HEK293 (cell line): ENCODE results near the gene PIP5K1B.

ENCODE experiments used
- CTCF ChIA-PET: fragments of 350-600 bp; formaldehyde crosslinking; extraction: SDS; loops from one replicate; lab custom pipeline; 2021; ENCODE audit warnings: antibody characterized with exemption; lab: Yijun Ruan, JAX
- POLR2A ChIA-PET: fragments of 300-600 bp; formaldehyde crosslinking; extraction: SDS; loops from one replicate; lab custom pipeline; 2020; ENCODE audit warnings: antibody characterized with exemption, inconsistent platforms; lab: Yijun Ruan, JAX
- H3K27ac ChIP-seq: fragments of 200-500 bp; sonication (Bioruptor generic); 2 replicates; pipeline ENCODE4 v1.5.1; 2014; ENCODE audit warnings: low read depth, low read length, control low read depth, inconsistent platforms; ENCODE audit errors: extremely low read depth
- H3K36me3 ChIP-seq, 2 experiments: fragments of 200-500 bp in 1 of 2; sonication (Bioruptor generic) in 1 of 2; 1 replicate in 1 of 2; 2 replicates in 1 of 2; pipeline ENCODE4 v1.5.1; 2014 to 2017; ENCODE audit warnings: inconsistent platforms in 2 of 2, low read length in 2 of 2; ENCODE audit not compliant: control insufficient read depth in 2 of 2, insufficient read depth in 1 of 2
- H3K4me1 ChIP-seq: fragments of 200-500 bp; sonication (Bioruptor generic); 2 replicates; pipeline ENCODE4 v1.5.1; 2014; ENCODE audit warnings: mild to moderate bottlenecking, low read length, inconsistent platforms; ENCODE audit not compliant: control insufficient read depth, insufficient read depth
- H3K4me3 ChIP-seq: 2 replicates; pipeline ENCODE4 v1.5.1; 2011; ENCODE audit warnings: low read depth, mild to moderate bottlenecking, control low read depth, low read length, moderate library complexity
- H3K9me3 ChIP-seq: fragments of 200-500 bp; sonication (Bioruptor generic); 2 replicates; pipeline ENCODE4 v1.5.1; 2014; ENCODE audit warnings: low read depth, low read length, inconsistent platforms; ENCODE audit not compliant: control insufficient read depth, insufficient read depth
- BCL11B ChIP-seq: fragments of 450-650 bp; formaldehyde crosslinking; IDR thresholded peaks from 2 replicates; pipeline ENCODE4 v1.5.1; 2016; ENCODE audit warnings: low read depth, missing biosample characterization, missing genetic modification characterization
- EGR2 ChIP-seq: fragments of 450-650 bp; formaldehyde crosslinking; IDR thresholded peaks from 2 replicates; pipeline ENCODE4 v1.5.1; 2016; ENCODE audit warnings: low read depth, missing biosample characterization, missing genetic modification characterization
- MYNN ChIP-seq: fragments of 450-650 bp; formaldehyde crosslinking; IDR thresholded peaks from 2 replicates; pipeline ENCODE4 v1.5.1; 2016; ENCODE audit warnings: missing biosample characterization, missing genetic modification characterization, borderline replicate concordance
- SP7 ChIP-seq: fragments of 450-650 bp; formaldehyde crosslinking; IDR thresholded peaks from 2 replicates; pipeline ENCODE4 v1.5.1; 2016; ENCODE audit warnings: missing biosample characterization, missing genetic modification characterization
- ZBTB7A ChIP-seq: fragments of 450-650 bp; formaldehyde crosslinking; IDR thresholded peaks from 2 replicates; pipeline ENCODE4 v1.5.1; 2016; ENCODE audit warnings: low read depth, missing biosample characterization, missing genetic modification characterization
- ZNF175 ChIP-seq: fragments of 450-650 bp; formaldehyde crosslinking; IDR thresholded peaks from 2 replicates; pipeline ENCODE4 v1.5.1; 2016; ENCODE audit warnings: missing biosample characterization, missing genetic modification characterization
- ZNF239 ChIP-seq: fragments of 450-650 bp; formaldehyde crosslinking; IDR thresholded peaks from 2 replicates; pipeline ENCODE4 v1.5.1; 2016; ENCODE audit warnings: missing biosample characterization, missing genetic modification characterization
- ZNF335 ChIP-seq: fragments of 450-650 bp; formaldehyde crosslinking; conservative IDR thresholded peaks from 2 replicates; pipeline ENCODE4 v1.5.1; 2016; ENCODE audit warnings: missing biosample characterization, missing genetic modification characterization
- ZNF561 ChIP-seq: fragments of 450-650 bp; IDR thresholded peaks from 2 replicates; pipeline ENCODE4 v1.5.1; 2018; ENCODE audit warnings: missing biosample characterization, missing genetic modification characterization, borderline replicate concordance
- ZNF621 ChIP-seq: fragments of 450-650 bp; formaldehyde crosslinking; IDR thresholded peaks from 2 replicates; pipeline ENCODE4 v1.5.1; 2017; ENCODE audit warnings: missing biosample characterization, missing genetic modification characterization
- ZNF629 ChIP-seq: fragments of 450-650 bp; formaldehyde crosslinking; IDR thresholded peaks from 2 replicates; pipeline ENCODE4 v1.5.1; 2017; ENCODE audit warnings: missing biosample characterization, missing genetic modification characterization
- ZNF701 ChIP-seq: fragments of 450-650 bp; formaldehyde crosslinking; IDR thresholded peaks from 2 replicates; pipeline ENCODE4 v1.5.1; 2016; ENCODE audit warnings: missing biosample characterization, missing genetic modification characterization
- ZNF76 ChIP-seq: fragments of 450-650 bp; formaldehyde crosslinking; IDR thresholded peaks from 2 replicates; pipeline ENCODE4; 2016; ENCODE audit warnings: low read depth, missing biosample characterization, missing genetic modification characterization, borderline replicate concordance
- ZNF777 ChIP-seq: fragments of 450-650 bp; formaldehyde crosslinking; IDR thresholded peaks from 2 replicates; pipeline ENCODE4 v1.5.1; 2017; ENCODE audit warnings: missing biosample characterization, missing genetic modification characterization, borderline replicate concordance
- ZSCAN16 ChIP-seq: fragments of 450-650 bp; formaldehyde crosslinking; IDR thresholded peaks from 2 replicates; pipeline ENCODE4 v1.5.1; 2016; ENCODE audit warnings: missing biosample characterization, missing genetic modification characterization
- TF ChIP-seq, protein P1 (sequence below): fragments of 450-650 bp; formaldehyde crosslinking; IDR thresholded peaks from 2 replicates; pipeline ENCODE4 v1.5.1; 2017; ENCODE audit warnings: missing biosample characterization, missing genetic modification characterization
- TF ChIP-seq, protein P2 (sequence below): fragments of 450-650 bp; formaldehyde crosslinking; IDR thresholded peaks from 2 replicates; pipeline ENCODE4 v1.5.1; 2016; ENCODE audit warnings: missing biosample characterization, missing genetic modification characterization
- TF ChIP-seq, protein P3 (sequence below): fragments of 450-650 bp; formaldehyde crosslinking; optimal IDR thresholded peaks from 2 replicates; pipeline ENCODE3; 2016; ENCODE audit warnings: missing biosample characterization, mild to moderate bottlenecking, missing genetic modification characterization
- TF ChIP-seq, protein P4 (sequence below): fragments of 450-650 bp; formaldehyde crosslinking; IDR thresholded peaks from 2 replicates; pipeline ENCODE4 v1.5.1; 2016; ENCODE audit warnings: missing biosample characterization, missing genetic modification characterization

PIP5K1B gene

DNA sequence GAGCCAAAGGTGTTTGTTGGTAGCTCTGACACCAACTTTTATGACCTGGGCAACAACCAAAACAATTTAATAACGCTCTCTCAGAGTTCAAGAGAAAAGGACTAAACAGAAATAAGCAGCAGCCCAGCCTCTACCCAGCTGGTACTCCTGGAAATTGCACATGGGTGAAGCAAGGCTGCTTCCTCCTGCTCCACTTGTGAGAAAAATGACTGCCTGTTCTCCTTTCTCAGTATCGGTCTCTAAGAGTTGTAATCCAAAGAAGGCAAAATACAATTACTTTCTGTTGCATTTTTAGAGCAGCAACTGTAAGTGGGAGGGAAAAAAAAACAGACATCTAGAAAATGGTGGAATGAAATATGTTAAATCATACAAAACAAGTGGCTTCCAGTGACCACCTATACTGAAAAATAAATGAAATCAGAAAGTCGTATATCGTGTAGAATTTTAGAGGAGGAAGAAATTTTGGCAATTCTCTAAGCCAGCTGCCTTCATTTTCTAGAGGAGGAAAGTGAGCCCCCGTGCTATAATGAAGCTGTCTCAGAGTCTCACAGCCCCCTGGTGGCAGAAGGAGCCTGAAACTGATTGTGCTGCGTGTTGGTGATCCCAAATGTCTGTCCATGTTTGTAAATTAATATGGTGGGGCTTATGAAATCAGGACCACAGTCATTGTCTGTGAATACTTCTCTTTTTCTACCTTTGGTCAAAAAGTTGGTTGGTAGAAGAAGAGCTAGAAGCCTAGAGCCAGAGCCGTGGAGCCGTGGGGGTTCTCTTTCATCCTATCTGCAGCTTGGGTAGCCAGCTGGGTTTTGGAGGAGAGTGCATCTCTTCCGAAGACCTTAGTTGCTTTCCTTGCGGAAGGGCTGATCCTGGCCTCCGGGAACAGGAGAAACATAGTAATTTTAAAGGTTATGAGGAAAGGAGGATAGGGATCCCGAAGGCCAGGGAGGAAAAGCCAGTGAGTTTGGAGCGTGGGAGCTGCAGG lies 139.9 kb downstream of the PIP5K1B start:
- ChIA-PET CTCF (interaction anchor here (0.6 to 1.9 kb wide), 11 partner anchors 8 to 282 kb away, joined by 3 to 16 read pairs (median 3); no protein-coding TSS in a partner anchor), POLR2A (interaction anchor here (0.7 kb wide), 1 partner anchor 357 kb away, joined by 3 read pairs; no protein-coding TSS in a partner anchor)
- Histone ChIP-seq H3K9me3 (no peaks in the 10 kb centered on the region), H3K36me3 (no peaks in the 10 kb centered on the region), H3K4me3 (no peak overlapping the region), H3K27ac (no peak overlapping the region), H3K4me1 (no peaks in the 10 kb centered on the region)
- TF ChIP-seq ZNF629 (tag by site-specific recombination) (no peak), ZNF335 (peak; percentile 44; the same call in 1 of the 2 replicates)

DNA sequence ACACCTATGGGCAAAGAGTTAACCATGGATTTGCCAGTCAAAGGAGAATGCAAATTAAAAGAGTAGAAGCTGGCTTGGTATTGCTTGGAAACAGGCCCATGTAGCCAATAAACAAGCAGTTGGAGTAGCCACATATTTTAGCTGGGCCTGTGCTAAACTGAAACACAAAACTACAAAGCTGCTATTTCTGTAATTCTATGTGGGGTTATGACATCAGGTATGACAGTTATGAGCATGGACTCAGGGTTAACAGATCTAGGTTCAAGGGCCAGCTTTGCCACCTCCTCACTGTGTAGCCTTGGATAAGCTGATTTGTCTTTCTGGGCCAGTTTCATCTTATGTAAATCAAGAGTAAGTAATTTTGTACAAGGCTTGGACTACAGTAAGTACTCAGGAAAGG lies 142.7 kb downstream of the PIP5K1B start:
- Histone ChIP-seq H3K4me1 (no peaks in the 10 kb centered on the region), H3K9me3 (no peaks in the 10 kb centered on the region), H3K36me3 (no peaks in the 10 kb centered on the region)
- CTCF ChIA-PET: interaction anchor here (0.9 to 1.1 kb wide), 2 partner anchors 14 to 66 kb away, joined by 3 to 4 read pairs; no protein-coding TSS in a partner anchor
- TF ChIP-seq, protein P1, sequence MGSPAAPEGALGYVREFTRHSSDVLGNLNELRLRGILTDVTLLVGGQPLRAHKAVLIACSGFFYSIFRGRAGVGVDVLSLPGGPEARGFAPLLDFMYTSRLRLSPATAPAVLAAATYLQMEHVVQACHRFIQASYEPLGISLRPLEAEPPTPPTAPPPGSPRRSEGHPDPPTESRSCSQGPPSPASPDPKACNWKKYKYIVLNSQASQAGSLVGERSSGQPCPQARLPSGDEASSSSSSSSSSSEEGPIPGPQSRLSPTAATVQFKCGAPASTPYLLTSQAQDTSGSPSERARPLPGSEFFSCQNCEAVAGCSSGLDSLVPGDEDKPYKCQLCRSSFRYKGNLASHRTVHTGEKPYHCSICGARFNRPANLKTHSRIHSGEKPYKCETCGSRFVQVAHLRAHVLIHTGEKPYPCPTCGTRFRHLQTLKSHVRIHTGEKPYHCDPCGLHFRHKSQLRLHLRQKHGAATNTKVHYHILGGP (tag by site-specific recombination): no peak
- no peak for TF ChIP-seq EGR2 (tag by site-specific recombination)
- no peak for TF ChIP-seq ZNF701
- no peak for TF ChIP-seq ZNF76
- TF ChIP-seq MYNN (tag by site-specific recombination): no peak
- TF ChIP-seq ZNF175 (tag by site-specific recombination): no peak
- no peak for TF ChIP-seq ZNF561 (tag by site-specific recombination)
- TF ChIP-seq ZNF777 (tag by site-specific recombination): no peak
- TF ChIP-seq, protein P2, sequence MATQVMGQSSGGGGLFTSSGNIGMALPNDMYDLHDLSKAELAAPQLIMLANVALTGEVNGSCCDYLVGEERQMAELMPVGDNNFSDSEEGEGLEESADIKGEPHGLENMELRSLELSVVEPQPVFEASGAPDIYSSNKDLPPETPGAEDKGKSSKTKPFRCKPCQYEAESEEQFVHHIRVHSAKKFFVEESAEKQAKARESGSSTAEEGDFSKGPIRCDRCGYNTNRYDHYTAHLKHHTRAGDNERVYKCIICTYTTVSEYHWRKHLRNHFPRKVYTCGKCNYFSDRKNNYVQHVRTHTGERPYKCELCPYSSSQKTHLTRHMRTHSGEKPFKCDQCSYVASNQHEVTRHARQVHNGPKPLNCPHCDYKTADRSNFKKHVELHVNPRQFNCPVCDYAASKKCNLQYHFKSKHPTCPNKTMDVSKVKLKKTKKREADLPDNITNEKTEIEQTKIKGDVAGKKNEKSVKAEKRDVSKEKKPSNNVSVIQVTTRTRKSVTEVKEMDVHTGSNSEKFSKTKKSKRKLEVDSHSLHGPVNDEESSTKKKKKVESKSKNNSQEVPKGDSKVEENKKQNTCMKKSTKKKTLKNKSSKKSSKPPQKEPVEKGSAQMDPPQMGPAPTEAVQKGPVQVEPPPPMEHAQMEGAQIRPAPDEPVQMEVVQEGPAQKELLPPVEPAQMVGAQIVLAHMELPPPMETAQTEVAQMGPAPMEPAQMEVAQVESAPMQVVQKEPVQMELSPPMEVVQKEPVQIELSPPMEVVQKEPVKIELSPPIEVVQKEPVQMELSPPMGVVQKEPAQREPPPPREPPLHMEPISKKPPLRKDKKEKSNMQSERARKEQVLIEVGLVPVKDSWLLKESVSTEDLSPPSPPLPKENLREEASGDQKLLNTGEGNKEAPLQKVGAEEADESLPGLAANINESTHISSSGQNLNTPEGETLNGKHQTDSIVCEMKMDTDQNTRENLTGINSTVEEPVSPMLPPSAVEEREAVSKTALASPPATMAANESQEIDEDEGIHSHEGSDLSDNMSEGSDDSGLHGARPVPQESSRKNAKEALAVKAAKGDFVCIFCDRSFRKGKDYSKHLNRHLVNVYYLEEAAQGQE (tag by site-specific recombination): no peak
- TF ChIP-seq, protein P3, sequence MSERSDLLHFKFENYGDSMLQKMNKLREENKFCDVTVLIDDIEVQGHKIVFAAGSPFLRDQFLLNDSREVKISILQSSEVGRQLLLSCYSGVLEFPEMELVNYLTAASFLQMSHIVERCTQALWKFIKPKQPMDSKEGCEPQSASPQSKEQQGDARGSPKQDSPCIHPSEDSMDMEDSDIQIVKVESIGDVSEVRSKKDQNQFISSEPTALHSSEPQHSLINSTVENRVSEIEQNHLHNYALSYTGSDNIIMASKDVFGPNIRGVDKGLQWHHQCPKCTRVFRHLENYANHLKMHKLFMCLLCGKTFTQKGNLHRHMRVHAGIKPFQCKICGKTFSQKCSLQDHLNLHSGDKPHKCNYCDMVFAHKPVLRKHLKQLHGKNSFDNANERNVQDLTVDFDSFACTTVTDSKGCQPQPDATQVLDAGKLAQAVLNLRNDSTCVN (tag by site-specific recombination): no peak
- TF ChIP-seq BCL11B (tag by site-specific recombination): no peak
- no peak for TF ChIP-seq SP7 (tag by site-specific recombination)
- TF ChIP-seq ZSCAN16 (tag by site-specific recombination): no peak
- TF ChIP-seq, protein P4, sequence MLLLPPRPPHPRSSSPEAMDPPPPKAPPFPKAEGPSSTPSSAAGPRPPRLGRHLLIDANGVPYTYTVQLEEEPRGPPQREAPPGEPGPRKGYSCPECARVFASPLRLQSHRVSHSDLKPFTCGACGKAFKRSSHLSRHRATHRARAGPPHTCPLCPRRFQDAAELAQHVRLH (tag by site-specific recombination): no peak
- no peak for TF ChIP-seq ZNF239
- no peak for TF ChIP-seq ZBTB7A (tag by site-specific recombination)
- no peak for TF ChIP-seq ZNF621 (tag by site-specific recombination)
- TF ChIP-seq, all 188 proteins: peak for 0
- H3K4me3 ChIP-seq: no peak overlapping the region
- POLR2A ChIA-PET: no interaction called here
- H3K27ac ChIP-seq: no peak overlapping the region
